MCF 10A (cell line): ENCODE measurements around the gene HDLBP. TPM values are rescaled to one million over a fixed set of nuclear protein-coding genes. Genes with fewer than 3 reads are reported as not detected.

Source experiments
- BruUV-seq: library from RNA; stranded (reverse); fragments of 400-500 nt; replicated peaks from 2 replicates; lab custom pipeline; 2021; lab: Mats Ljungman, UMichigan
- CTCF ChIA-PET: fragments of 300-600 bp; sonication (Branson Sonifier 250); formaldehyde crosslinking; extraction: SDS; loops from one replicate; lab custom pipeline; 2021; ENCODE audit warnings: antibody characterized with exemption, inconsistent platforms; lab: Yijun Ruan, JAX
- POLR2A ChIA-PET: fragments of 300-600, 350-650 bp; sonication (Branson Sonifier 250); formaldehyde crosslinking; extraction: SDS; loops from one replicate; lab custom pipeline; 2020; ENCODE audit warnings: antibody characterized with exemption, inconsistent platforms; lab: Yijun Ruan, JAX
- DNase-seq: peaks from one replicate; pipeline ENCODE4 v3.0.0-alpha.2; 2018; ENCODE audit not compliant: unreplicated experiment
- H3K27ac Mint-ChIP-seq: one replicate; pipeline ENCODE4 v1.8.0; 2022; ENCODE audit warnings: mild to moderate bottlenecking, low read depth, mixed read lengths; ENCODE audit not compliant: unreplicated experiment
- H3K27me3 Mint-ChIP-seq: one replicate; pipeline ENCODE4 v1.8.0; 2022; ENCODE audit warnings: mixed read lengths; ENCODE audit not compliant: insufficient read depth, unreplicated experiment
- H3K36me3 Mint-ChIP-seq: one replicate; pipeline ENCODE4 v1.8.0; 2022; ENCODE audit warnings: mild to moderate bottlenecking, moderate library complexity, mixed read lengths; ENCODE audit not compliant: insufficient read depth, unreplicated experiment
- H3K4me1 Mint-ChIP-seq: one replicate; pipeline ENCODE4 v1.8.0; 2022; ENCODE audit warnings: mixed read lengths; ENCODE audit not compliant: insufficient read depth, unreplicated experiment
- H3K4me3 Mint-ChIP-seq: one replicate; pipeline ENCODE4 v1.8.0; 2022; ENCODE audit warnings: mild to moderate bottlenecking, moderate library complexity, mixed read lengths; ENCODE audit not compliant: unreplicated experiment
- H3K9me3 Mint-ChIP-seq: one replicate; pipeline ENCODE4 v1.8.0; 2022; ENCODE audit warnings: mixed read lengths; ENCODE audit not compliant: unreplicated experiment
- CTCF ChIP-seq: fragments of 200-600 bp; IDR thresholded peaks from one replicate; pipeline ENCODE4 v1.8.0; 2022; ENCODE audit warnings: antibody characterized with exemption, mild to moderate bottlenecking; ENCODE audit not compliant: unreplicated experiment
- intact Hi-C: fragments of 100-400 bp; cut with micrococcal nuclease; formaldehyde crosslinking; loops from 2 replicates; pipeline ENCODE4 v1.14.1; 2022
- total RNA-seq: library from RNA; stranded (reverse); gene quantifications from 2 replicates; pipeline ENCODE4 v1.2.3, GENCODE V29; 2022

HDLBP gene
- total RNA-seq, 1 experiment from 2014 or later, result 670 TPM

- ChIA-PET POLR2A (no interaction called here), CTCF (no interaction called here)
- Mint-ChIP-seq H3K36me3 (peaks cover 8% of the 10 kb centered on the region), H3K9me3 (no peaks in the 10 kb centered on the region), H3K4me3 (no peak overlapping the region), H3K4me1 (no peaks in the 10 kb centered on the region), H3K27me3 (no peaks in the 10 kb centered on the region), H3K27ac (no peak overlapping the region)
- intact Hi-C loops, result no loop called here
- BruUV-seq, result no TSS peak
- peak; percentile 19 for DNase-seq
- no peak for TF ChIP-seq CTCF
These were observed 130.6 kb downstream of the HDLBP start for GRCh38 chr2:241184901-241185300.

GRCh38 chr2:241183221-241183620, 132.3 kb downstream of the HDLBP start:
- ChIA-PET POLR2A (no interaction called here), CTCF (no interaction called here)
- H3K9me3 Mint-ChIP-seq, result no peaks in the 10 kb centered on the region
- no peak overlapping the region for H3K4me3 Mint-ChIP-seq
- H3K27me3 Mint-ChIP-seq, result no peaks in the 10 kb centered on the region
- TF ChIP-seq CTCF, result no peak
- peaks cover 17% of the 10 kb centered on the region for H3K36me3 Mint-ChIP-seq
- no TSS peak for BruUV-seq
- H3K27ac Mint-ChIP-seq, result no peak overlapping the region
- no peaks in the 10 kb centered on the region for H3K4me1 Mint-ChIP-seq
- DNase-seq, result no peak
- intact Hi-C loops, result no loop called here

DNA sequence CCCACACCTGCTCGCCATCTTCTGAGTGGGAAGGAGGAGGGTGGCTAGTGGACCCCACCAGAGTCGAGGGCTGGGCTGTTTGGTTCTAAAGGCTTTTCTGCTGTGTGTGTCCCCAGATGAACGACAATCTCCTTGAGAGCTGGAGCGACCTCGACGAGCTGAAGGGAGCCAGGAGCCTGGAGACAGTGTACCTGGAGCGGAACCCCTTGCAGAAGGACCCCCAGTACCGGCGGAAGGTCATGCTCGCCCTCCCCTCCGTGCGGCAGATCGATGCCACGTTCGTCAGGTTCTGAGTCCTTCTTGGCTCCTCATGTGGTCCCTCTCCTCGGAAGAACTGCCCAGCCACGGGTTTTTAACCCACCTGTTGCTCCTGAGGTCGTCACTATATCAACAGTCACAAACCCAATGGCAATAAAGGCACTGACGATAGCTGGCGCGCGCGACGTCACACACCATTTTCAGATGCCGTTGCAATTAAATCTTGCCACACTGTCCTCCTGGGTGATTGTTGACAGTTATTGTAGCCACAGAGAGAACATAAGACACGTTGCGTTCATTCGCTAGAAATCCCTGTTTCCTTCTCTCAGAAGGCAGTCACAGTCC, 132.8 kb downstream of the HDLBP start:
- no peaks in the 10 kb centered on the region for H3K27me3 Mint-ChIP-seq
- intact Hi-C loops, result no loop called here
- no peaks in the 10 kb centered on the region for H3K9me3 Mint-ChIP-seq
- H3K4me3 Mint-ChIP-seq, result no peak overlapping the region
- H3K27ac Mint-ChIP-seq, result no peak overlapping the region
- POLR2A ChIA-PET, result no interaction called here
- BruUV-seq, result no TSS peak
- H3K4me1 Mint-ChIP-seq, result no peaks in the 10 kb centered on the region
- no peak for TF ChIP-seq CTCF
- no peak for DNase-seq
- H3K36me3 Mint-ChIP-seq, result peaks cover 17% of the 10 kb centered on the region
- CTCF ChIA-PET, result interaction anchor here (1.0 to 1.1 kb wide), 2 partner anchors 43 to 321 kb away, joined by 3 read pairs; no protein-coding TSS in a partner anchor

DNA sequence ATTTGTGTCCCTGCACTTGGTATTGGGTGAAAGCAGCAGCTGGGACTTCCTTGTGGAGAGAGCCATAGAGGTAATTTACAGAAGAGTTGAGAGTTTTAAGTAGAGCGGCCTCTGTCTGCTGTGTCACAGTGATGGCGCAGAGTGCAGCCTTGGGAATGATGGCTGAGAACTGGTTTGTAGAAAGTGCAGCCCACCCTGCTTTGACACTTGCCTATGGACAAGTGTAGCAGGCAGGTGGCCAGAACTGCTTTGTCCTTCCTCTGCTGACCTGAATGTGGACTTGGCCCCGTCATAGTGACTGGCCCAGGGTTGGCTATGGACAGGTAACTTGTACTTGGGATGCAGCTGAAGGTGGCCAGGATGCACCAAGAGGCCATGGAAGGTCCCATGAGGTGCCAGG, 133.3 kb downstream of the HDLBP start:
- no peak overlapping the region for H3K4me3 Mint-ChIP-seq
- no peak for DNase-seq
- H3K27me3 Mint-ChIP-seq, result no peaks in the 10 kb centered on the region
- intact Hi-C loops, result no loop called here
- no peak overlapping the region for H3K27ac Mint-ChIP-seq
- ChIA-PET POLR2A (no interaction called here), CTCF (interaction anchor here (1.0 to 1.1 kb wide), 2 partner anchors 43 to 320 kb away, joined by 3 read pairs; no protein-coding TSS in a partner anchor)
- BruUV-seq, result no TSS peak
- H3K4me1 Mint-ChIP-seq, result no peaks in the 10 kb centered on the region
- no peaks in the 10 kb centered on the region for H3K9me3 Mint-ChIP-seq
- peaks cover 19% of the 10 kb centered on the region for H3K36me3 Mint-ChIP-seq
- TF ChIP-seq CTCF, result no peak
